Neural cell (in vitro differentiated cells): ENCODE data around the gene TRIO. TPM values are rescaled to one million over a fixed set of nuclear protein-coding genes. Genes with fewer than 3 reads are reported as not detected.
A peak's percentile ranks its signal among the peaks of the same experiment; 100 is the strongest.

ENCODE experiments used
- H2AFZ ChIP-seq: fragments of 200-600, 300-800 bp; sonication (generic), shearing (Covaris generic); 2 replicates; pipeline ENCODE4 v1.6.0; 2014; ENCODE audit warnings: low read depth, mild to moderate bottlenecking, antibody characterized with exemption, low read length, moderate library complexity
- H3F3A ChIP-seq: fragments of 200-600 bp; shearing (Covaris generic); 2 replicates; pipeline ENCODE4 v1.6.1; 2016; ENCODE audit warnings: mild to moderate bottlenecking, moderate library complexity, mixed read lengths, antibody characterized with exemption, low read length; ENCODE audit not compliant: insufficient read depth, poor library complexity, severe bottlenecking
- H3K27ac ChIP-seq: fragments of 200-600, 300-800 bp; sonication (generic), shearing (Covaris generic); 2 replicates; pipeline ENCODE4 v1.5.1; 2014; ENCODE audit warnings: mild to moderate bottlenecking, low read length, moderate library complexity
- H3K27me3 ChIP-seq: fragments of 300-800, 200-600 bp; sonication (generic), shearing (Covaris generic); 2 replicates; pipeline ENCODE4 v1.6.0; 2014; ENCODE audit warnings: mild to moderate bottlenecking, low read depth, low read length, moderate library complexity; ENCODE audit not compliant: insufficient read depth
- H3K36me3 ChIP-seq: fragments of 300-800, 200-600 bp; sonication (generic), shearing (Covaris generic); 2 replicates; pipeline ENCODE4 v1.5.1; 2014; ENCODE audit warnings: mild to moderate bottlenecking, antibody characterized with exemption, low read length, moderate library complexity; ENCODE audit not compliant: insufficient read depth
- H3K4me2 ChIP-seq: fragments of 300-800, 200-600 bp; sonication (generic), shearing (Covaris generic); 2 replicates; pipeline ENCODE4 v1.6.0; 2014; ENCODE audit warnings: mild to moderate bottlenecking, low read length
- H3K4me3 ChIP-seq: fragments of 300-800, 200-600 bp; sonication (generic), shearing (Covaris generic); 2 replicates; pipeline ENCODE4 v1.5.1; 2014; ENCODE audit warnings: mild to moderate bottlenecking, low read length, moderate library complexity
- H3K79me2 ChIP-seq: fragments of 200-600 bp; shearing (Covaris generic); replicated peaks from 2 replicates; pipeline ENCODE4 v1.6.0; 2014; ENCODE audit warnings: mild to moderate bottlenecking, low read length, moderate library complexity; ENCODE audit not compliant: insufficient read depth
- H3K9ac ChIP-seq: fragments of 300-800, 200-600 bp; sonication (generic), shearing (Covaris generic); 2 replicates; pipeline ENCODE4 v1.6.1; 2016; ENCODE audit warnings: mild to moderate bottlenecking, low read length, mixed read lengths
- H3K9me2 ChIP-seq: fragments of 200-600 bp; shearing (Covaris generic); 2 replicates; pipeline ENCODE4 v1.6.1; 2016; ENCODE audit warnings: mild to moderate bottlenecking, low read length, mixed read lengths; ENCODE audit not compliant: insufficient read depth
- H3K9me3 ChIP-seq: fragments of 200-600, 300-800 bp; sonication (generic), shearing (Covaris generic); 2 replicates; pipeline ENCODE4 v1.6.1; 2016; ENCODE audit warnings: mild to moderate bottlenecking, mixed run types, low read length, moderate library complexity, mixed read lengths
- H4K20me1 ChIP-seq: fragments of 200-600 bp; shearing (Covaris generic); 2 replicates; pipeline ENCODE4 v1.6.1; 2016; ENCODE audit warnings: mild to moderate bottlenecking, mixed run types; ENCODE audit not compliant: insufficient read depth
- CTCF ChIP-seq: fragments of 450-650 bp; IDR thresholded peaks from 2 replicates; pipeline ENCODE4 v1.5.1; 2014; ENCODE audit warnings: antibody characterized with exemption, mild to moderate bottlenecking, moderate library complexity; ENCODE audit not compliant: poor library complexity, severe bottlenecking
- EP300 ChIP-seq: fragments of 450-650 bp; conservative IDR thresholded peaks from 2 replicates; pipeline ENCODE4 v1.6.1; 2014; ENCODE audit warnings: antibody characterized with exemption, mild to moderate bottlenecking, moderate library complexity; ENCODE audit not compliant: poor library complexity, severe bottlenecking
- EZH2 ChIP-seq: fragments of 200-600, 300-800 bp; shearing (Covaris generic), sonication (generic); IDR thresholded peaks from 2 replicates; pipeline ENCODE4 v1.6.1; 2014; ENCODE audit warnings: antibody characterized with exemption, low read length, borderline replicate concordance, mild to moderate bottlenecking; ENCODE audit not compliant: insufficient read depth, poor library complexity, severe bottlenecking
- MXI1 ChIP-seq: fragments of 450-650 bp; conservative IDR thresholded peaks from 2 replicates; pipeline ENCODE4 v1.6.1; 2014; ENCODE audit warnings: antibody characterized with exemption, mild to moderate bottlenecking; ENCODE audit not compliant: poor library complexity, severe bottlenecking
- POLR2AphosphoS5 ChIP-seq: IDR thresholded peaks from 2 replicates; pipeline ENCODE4 v1.6.1; 2012
- RAD21 ChIP-seq: fragments of 450-650 bp; conservative IDR thresholded peaks from 2 replicates; pipeline ENCODE4 v1.6.1; 2014; ENCODE audit warnings: antibody characterized with exemption, mild to moderate bottlenecking, moderate library complexity
- REST ChIP-seq: IDR thresholded peaks from 2 replicates; pipeline ENCODE4 v1.6.1; 2012; ENCODE audit warnings: borderline replicate concordance
- SMC3 ChIP-seq: fragments of 450-650 bp; conservative IDR thresholded peaks from 2 replicates; pipeline ENCODE4 v1.6.1; 2014; ENCODE audit warnings: antibody characterized with exemption, mild to moderate bottlenecking, moderate library complexity; ENCODE audit not compliant: poor library complexity
- TAF1 ChIP-seq: IDR thresholded peaks from 2 replicates; pipeline ENCODE4 v1.6.1; 2012; ENCODE audit warnings: low read depth
- polyA plus RNA-seq: library from polyadenylated mRNA; depleted of rRNA; stranded (reverse); fragments of >200 nt; gene quantifications from 2 replicates; pipeline ENCODE4 v1.2.3, GENCODE V29; 2014

The TRIO gene
- polyA plus RNA-seq, 1 donor from 2014 or later: 168 TPM

DNA sequence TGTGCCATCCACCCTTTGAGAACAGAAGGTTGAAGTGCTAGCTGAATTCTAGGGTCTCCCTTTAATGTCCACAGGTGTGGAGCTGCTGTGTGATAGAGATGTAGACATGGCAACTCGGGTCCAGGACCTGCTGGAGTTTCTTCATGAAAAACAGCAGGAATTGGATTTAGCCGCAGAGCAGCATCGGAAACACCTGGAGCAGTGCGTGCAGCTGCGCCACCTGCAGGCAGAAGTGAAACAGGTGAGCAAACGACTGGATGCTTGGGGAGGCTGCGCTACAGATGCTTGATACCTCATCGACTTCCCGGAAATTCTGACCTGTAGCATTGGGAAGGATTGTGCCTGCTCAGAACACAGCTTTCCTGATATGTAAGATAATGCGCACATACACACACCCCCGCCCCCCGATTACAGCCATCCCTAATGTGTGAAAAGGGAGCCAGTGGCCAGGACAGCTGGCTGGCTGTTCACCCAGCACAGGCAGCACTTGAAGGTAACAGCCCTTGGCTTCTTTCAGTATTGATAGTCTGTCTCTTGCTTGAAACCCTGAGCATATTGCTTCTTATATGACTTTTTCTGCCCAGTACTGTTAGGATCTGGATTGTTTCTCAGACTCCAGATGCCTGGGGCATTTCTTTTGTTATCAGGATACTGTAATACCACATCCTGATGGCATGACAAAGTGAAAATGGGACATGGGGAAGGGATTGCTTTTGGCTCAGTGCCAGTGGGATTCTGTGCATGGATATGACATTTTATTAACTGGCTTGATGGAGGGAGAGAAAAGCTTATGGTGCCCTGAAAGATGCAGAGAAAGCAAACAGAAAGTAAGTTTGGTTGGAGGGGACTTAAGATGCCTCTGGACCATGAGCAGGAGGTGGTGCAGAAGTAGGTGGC is 221.7 kb downstream of the TRIO start:
- no peaks in the 10 kb centered on the region for H3F3A ChIP-seq
- H3K27ac ChIP-seq: no peak overlapping the region
- peaks cover 26% of the 10 kb centered on the region for H3K36me3 ChIP-seq
- no peak overlapping the region for H3K9ac ChIP-seq
- no peaks in the 10 kb centered on the region for H3K9me2 ChIP-seq
- no peaks in the 10 kb centered on the region for H3K27me3 ChIP-seq
- no peak overlapping the region for H2AFZ ChIP-seq
- TF ChIP-seq POLR2AphosphoS5 (no peak), RAD21 (peak; percentile 60), EZH2 (no peak), TAF1 (no peak), EP300 (no peak), CTCF (peak; percentile 64), REST (no peak), MXI1 (no peak), SMC3 (peak; percentile 72)
- no peak overlapping the region for H3K4me2 ChIP-seq
- no peaks in the 10 kb centered on the region for H3K9me3 ChIP-seq
- no peak overlapping the region for H3K4me3 ChIP-seq
- no peaks in the 10 kb centered on the region for H3K79me2 ChIP-seq
- no peaks in the 10 kb centered on the region for H4K20me1 ChIP-seq

GRCh38 chr5:14365831-14366430 is 222.8 kb downstream of the TRIO start:
- Histone ChIP-seq H3K9ac (no peak overlapping the region), H4K20me1 (no peaks in the 10 kb centered on the region), H3K4me3 (no peak overlapping the region), H3K9me3 (no peaks in the 10 kb centered on the region), H3K27me3 (no peaks in the 10 kb centered on the region), H3F3A (no peaks in the 10 kb centered on the region), H3K4me2 (no peak overlapping the region), H3K79me2 (no peaks in the 10 kb centered on the region), H3K36me3 (peaks cover 26% of the 10 kb centered on the region), H3K9me2 (no peaks in the 10 kb centered on the region), H2AFZ (no peak overlapping the region), H3K27ac (no peak overlapping the region)
- no peak for TF ChIP-seq RAD21
- no peak for TF ChIP-seq SMC3
- no peak for TF ChIP-seq EZH2
- TF ChIP-seq POLR2AphosphoS5: no peak
